ENCODE data around the gene GALNT15.

GALNT15 gene

GRCh38 chr3:16266714-16267113, 92.2 kb downstream of the GALNT15 start:
- H3K9ac ChIP-seq (ENCODE audit: low read depth, low read length): no peak overlapping the region

GRCh38 chr3:16270855-16271254, 96.4 kb downstream of the GALNT15 start:
- no peak overlapping the region for H3K4me3 ChIP-seq (ENCODE audit: low read depth, low read length)
- H3K36me3 ChIP-seq (ENCODE audit: control insufficient read depth, insufficient read depth, low read length): peaks cover 65% of the 10 kb centered on the region
- H3K4me1 ChIP-seq (ENCODE audit: control insufficient read depth, insufficient read depth, low read length): 0 out of 2 replicates have a peak, but pooled peaks cover 3% of the 10 kb centered on the region

More at GRCh38 chr3:16266714-16267113, 92.2 kb downstream of the GALNT15 start:
- no peaks in the 10 kb centered on the region for H3K9me3 ChIP-seq (ENCODE audit: control insufficient read depth, insufficient read depth, low read length)
- no peak overlapping the region for H3K27ac ChIP-seq (ENCODE audit: low read depth, low read length)
- H3K4me3 ChIP-seq (ENCODE audit: low read depth, low read length): no peak overlapping the region
- H3K4me1 ChIP-seq (ENCODE audit: control insufficient read depth, insufficient read depth, low read length): 0 out of 2 replicates have a peak, but pooled peaks cover 5% of the 10 kb centered on the region
- peaks cover 26% of the 10 kb centered on the region for H3K36me3 ChIP-seq (ENCODE audit: control insufficient read depth, insufficient read depth, low read length)
- H3K27me3 ChIP-seq (ENCODE audit: control insufficient read depth, insufficient read depth, low read length): no peaks in the 10 kb centered on the region

GRCh38 chr3:16272588-16272987, 98.1 kb downstream of the GALNT15 start:
- peaks cover 73% of the 10 kb centered on the region for H3K36me3 ChIP-seq (ENCODE audit: control insufficient read depth, insufficient read depth, low read length)
- no peaks in the 10 kb centered on the region for H3K27me3 ChIP-seq (ENCODE audit: control insufficient read depth, insufficient read depth, low read length)
- no peak overlapping the region for H3K4me3 ChIP-seq (ENCODE audit: low read depth, low read length)
- H3K9ac ChIP-seq (ENCODE audit: low read depth, low read length): no peak overlapping the region
- no peaks in the 10 kb centered on the region for H3K9me3 ChIP-seq (ENCODE audit: control insufficient read depth, insufficient read depth, low read length)
- H3K4me1 ChIP-seq (ENCODE audit: control insufficient read depth, insufficient read depth, low read length): no peaks in the 10 kb centered on the region
- H3K27ac ChIP-seq (ENCODE audit: low read depth, low read length): no peak overlapping the region

More at GRCh38 chr3:16270855-16271254, 96.4 kb downstream of the GALNT15 start:
- no peak overlapping the region for H3K9ac ChIP-seq (ENCODE audit: low read depth, low read length)
- no peak overlapping the region for H3K27ac ChIP-seq (ENCODE audit: low read depth, low read length)
- H3K9me3 ChIP-seq (ENCODE audit: control insufficient read depth, insufficient read depth, low read length): no peaks in the 10 kb centered on the region
- H3K27me3 ChIP-seq (ENCODE audit: control insufficient read depth, insufficient read depth, low read length): no peaks in the 10 kb centered on the region

GRCh38 chr3:16273867-16274266, 99.4 kb downstream of the GALNT15 start:
- Histone ChIP-seq H3K27me3 (ENCODE audit: control insufficient read depth, insufficient read depth, low read length) (no peaks in the 10 kb centered on the region), H3K4me1 (ENCODE audit: control insufficient read depth, insufficient read depth, low read length) (no peaks in the 10 kb centered on the region), H3K9me3 (ENCODE audit: control insufficient read depth, insufficient read depth, low read length) (no peaks in the 10 kb centered on the region), H3K9ac (ENCODE audit: low read depth, low read length) (no peak overlapping the region), H3K36me3 (ENCODE audit: control insufficient read depth, insufficient read depth, low read length) (peaks cover 85% of the 10 kb centered on the region), H3K4me3 (ENCODE audit: low read depth, low read length) (no peak overlapping the region), H3K27ac (ENCODE audit: low read depth, low read length) (no peak overlapping the region)

- H3K9ac ChIP-seq (ENCODE audit: low read depth, low read length): no peak overlapping the region
- no peak overlapping the region for H3K27ac ChIP-seq (ENCODE audit: low read depth, low read length)
- no peaks in the 10 kb centered on the region for H3K9me3 ChIP-seq (ENCODE audit: control insufficient read depth, insufficient read depth, low read length)
- no peak overlapping the region for H3K4me3 ChIP-seq (ENCODE audit: low read depth, low read length)
- H3K27me3 ChIP-seq (ENCODE audit: control insufficient read depth, insufficient read depth, low read length): no peaks in the 10 kb centered on the region
- no peaks in the 10 kb centered on the region for H3K4me1 ChIP-seq (ENCODE audit: control insufficient read depth, insufficient read depth, low read length)
- peaks cover 65% of the 10 kb centered on the region for H3K36me3 ChIP-seq (ENCODE audit: control insufficient read depth, insufficient read depth, low read length)
These were observed 103.0 kb downstream of the GALNT15 start for GRCh38 chr3:16277471-16277870.

GRCh38 chr3:16279010-16279801, 104.7 kb downstream of the GALNT15 start:
- Histone ChIP-seq H3K4me3 (ENCODE audit: low read depth, low read length) (no peak overlapping the region), H3K9me3 (ENCODE audit: control insufficient read depth, insufficient read depth, low read length) (no peaks in the 10 kb centered on the region), H3K36me3 (ENCODE audit: control insufficient read depth, insufficient read depth, low read length) (peaks cover 65% of the 10 kb centered on the region)

GRCh38 chr3:16280671-16281070, 106.2 kb downstream of the GALNT15 start:
- Histone ChIP-seq H3K4me3 (ENCODE audit: low read depth, low read length) (no peak overlapping the region), H3K27ac (ENCODE audit: low read depth, low read length) (no peak overlapping the region), H3K9me3 (ENCODE audit: control insufficient read depth, insufficient read depth, low read length) (no peaks in the 10 kb centered on the region), H3K4me1 (ENCODE audit: control insufficient read depth, insufficient read depth, low read length) (no peaks in the 10 kb centered on the region), H3K36me3 (ENCODE audit: control insufficient read depth, insufficient read depth, low read length) (peaks cover 55% of the 10 kb centered on the region), H3K27me3 (ENCODE audit: control insufficient read depth, insufficient read depth, low read length) (no peaks in the 10 kb centered on the region), H3K9ac (ENCODE audit: low read depth, low read length) (no peak overlapping the region)

More at GRCh38 chr3:16279010-16279801, 104.7 kb downstream of the GALNT15 start:
- H3K27me3 ChIP-seq (ENCODE audit: control insufficient read depth, insufficient read depth, low read length): no peaks in the 10 kb centered on the region
- H3K4me1 ChIP-seq (ENCODE audit: control insufficient read depth, insufficient read depth, low read length): no peaks in the 10 kb centered on the region
- no peak overlapping the region for H3K27ac ChIP-seq (ENCODE audit: low read depth, low read length)
- H3K9ac ChIP-seq (ENCODE audit: low read depth, low read length): no peak overlapping the region
